RWPE1 (cell line): ENCODE data around the gene C1S.
"Not testable (repeated sequence)": the region's sequence is repeated elsewhere in the genome, so short reads cannot be mapped to it uniquely, and the experiment has no call there.

Experiments used
- CTCF ChIA-PET: fragments of 350-600 bp; sonication (Branson Sonifier 250); formaldehyde crosslinking; extraction: SDS; loops from one replicate; lab custom pipeline; 2021; lab: Yijun Ruan, JAX
- POLR2A ChIA-PET: fragments of 400-600 bp; formaldehyde crosslinking; extraction: SDS; loops from one replicate; lab custom pipeline; 2020; ENCODE audit warnings: antibody characterized with exemption; ENCODE audit not compliant: low non-redundant PET; lab: Yijun Ruan, JAX
- DNase-seq: peaks from one replicate; pipeline ENCODE4 v3.0.0; 2012; ENCODE audit warnings: low spot score
- H3K27ac ChIP-seq: fragments of 450-650 bp; 2 replicates; pipeline ENCODE4 v1.5.1; 2017
- CTCF ChIP-seq: fragments of 450-650 bp; conservative IDR thresholded peaks from 2 replicates; pipeline ENCODE4 v1.5.1; 2017; ENCODE audit warnings: low read depth, mild to moderate bottlenecking

Gene C1S

GRCh38 chr12:7031306-7031705 lies 29.2 kb upstream of the C1S start:
- CTCF ChIA-PET, result interaction anchor here (0.7 kb wide), 1 partner anchor 468 kb away, joined by 3 read pairs; no protein-coding TSS in a partner anchor
- POLR2A ChIA-PET, result no interaction called here
- no peak for TF ChIP-seq CTCF
- no peak for DNase-seq
- no peak overlapping the region for H3K27ac ChIP-seq

- no peak overlapping the region for H3K27ac ChIP-seq
- CTCF ChIA-PET, result no interaction called here
- POLR2A ChIA-PET, result interaction anchor here (0.5 kb wide), 1 partner anchor 25 kb away, joined by 3 read pairs; no protein-coding TSS in a partner anchor
- no peak for TF ChIP-seq CTCF
- DNase-seq, result no peak
These were observed 27.5 kb upstream of the C1S start for GRCh38 chr12:7032990-7033389.

- DNase-seq, result no peak
- POLR2A ChIA-PET, result no interaction called here
- TF ChIP-seq CTCF, result no peak
- H3K27ac ChIP-seq, result no peak overlapping the region
- CTCF ChIA-PET, result interaction anchor here (0.8 kb wide), 1 partner anchor 13 kb away, joined by 3 read pairs; no protein-coding TSS in a partner anchor
These were observed 26.1 kb upstream of the C1S start for GRCh38 chr12:7034464-7034863.

GRCh38 chr12:7035463-7035862 lies 25.1 kb upstream of the C1S start:
- TF ChIP-seq CTCF, result no peak
- no peak for DNase-seq
- CTCF ChIA-PET, result no interaction called here
- POLR2A ChIA-PET, result no interaction called here
- H3K27ac ChIP-seq, result no peak overlapping the region

GRCh38 chr12:7037411-7037810 lies 23.1 kb upstream of the C1S start:
- POLR2A ChIA-PET, DNase-seq, H3K27ac ChIP-seq: not testable (repeated sequence)
- CTCF ChIA-PET, result interaction anchor here (1.2 kb wide), 1 partner anchor 73 kb away, joined by 3 read pairs; no protein-coding TSS in a partner anchor

GRCh38 chr12:7038591-7038990 lies 21.9 kb upstream of the C1S start:
- peak overlapping the region; percentile 71 for H3K27ac ChIP-seq
- no peak for TF ChIP-seq CTCF
- POLR2A ChIA-PET, result no interaction called here
- CTCF ChIA-PET, result interaction anchor here (1.2 kb wide), 1 partner anchor 74 kb away, joined by 3 read pairs; no protein-coding TSS in a partner anchor
- DNase-seq, result no peak

- ChIA-PET POLR2A (no interaction called here), CTCF (no interaction called here)
- H3K27ac ChIP-seq, result peak overlapping the region; percentile 71
- TF ChIP-seq CTCF, result no peak
- DNase-seq, result peak; percentile 54
These were observed 21.1 kb upstream of the C1S start for GRCh38 chr12:7039403-7039802.
